ENCODE data around the gene SCP2.
"Not testable (repeated sequence)": the region's sequence is repeated elsewhere in the genome, so short reads cannot be mapped to it uniquely, and the experiment has no call there.

The SCP2 gene

DNA sequence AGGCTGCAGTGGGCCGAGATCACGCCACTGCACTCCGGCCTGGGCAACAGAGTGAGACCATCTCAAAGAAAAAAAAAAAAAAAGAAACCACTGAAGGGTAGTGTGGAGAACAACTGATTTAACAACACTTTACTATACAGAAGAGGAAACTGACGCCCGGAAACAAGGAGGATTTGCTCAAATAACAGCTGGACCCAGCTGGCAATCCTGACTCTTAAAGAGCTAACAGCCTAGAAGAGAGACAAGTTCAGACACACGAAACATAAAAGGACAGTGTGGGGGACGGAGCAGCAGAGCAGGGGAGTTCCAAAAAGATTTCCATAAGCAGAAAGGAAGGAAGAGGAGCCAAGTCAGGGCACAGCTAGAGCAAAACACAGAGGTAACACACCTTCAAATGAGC, 9.9 kb upstream of the SCP2 start:
- no peak for DNase-seq

DNA sequence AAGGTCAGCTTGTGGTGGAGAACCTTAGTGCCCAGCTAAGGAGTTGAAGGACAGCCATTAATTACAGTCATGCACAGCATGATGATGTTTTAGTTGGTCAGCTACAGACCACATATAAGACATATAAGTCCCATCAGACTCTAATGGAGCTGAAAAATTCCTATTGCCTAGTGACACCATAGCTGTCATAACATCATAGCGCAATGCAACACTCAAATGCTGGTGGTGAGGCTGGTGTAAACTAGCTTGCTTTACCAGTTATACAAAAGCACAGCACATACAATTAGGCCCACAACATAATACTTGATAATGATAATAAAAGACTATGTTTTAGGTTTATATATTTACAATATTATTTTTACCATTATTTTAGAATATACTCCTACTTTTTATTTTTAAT, 9.5 kb upstream of the SCP2 start:
- DNase-seq, result no peak

DNA sequence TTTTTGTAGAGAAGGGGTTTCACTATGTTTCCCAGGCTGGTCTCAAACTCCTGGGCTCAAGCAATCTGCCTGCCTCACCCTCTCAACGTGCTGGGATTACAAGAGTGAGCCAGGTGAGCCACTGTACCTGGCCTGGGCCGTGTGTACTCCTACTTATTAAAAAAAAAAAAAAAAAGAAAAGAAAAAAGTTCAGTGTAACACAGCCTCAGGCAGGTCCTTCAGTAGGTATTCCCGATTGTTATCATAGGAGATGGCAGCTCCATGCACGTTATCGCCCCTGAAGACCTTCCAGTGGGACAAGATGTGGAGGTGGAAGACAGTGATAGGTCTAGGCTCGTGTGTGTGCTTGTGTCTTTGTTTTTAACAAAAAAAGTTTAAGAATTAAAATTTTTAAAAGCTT, 8.9 kb upstream of the SCP2 start:
- DNase-seq, result no peak

DNA sequence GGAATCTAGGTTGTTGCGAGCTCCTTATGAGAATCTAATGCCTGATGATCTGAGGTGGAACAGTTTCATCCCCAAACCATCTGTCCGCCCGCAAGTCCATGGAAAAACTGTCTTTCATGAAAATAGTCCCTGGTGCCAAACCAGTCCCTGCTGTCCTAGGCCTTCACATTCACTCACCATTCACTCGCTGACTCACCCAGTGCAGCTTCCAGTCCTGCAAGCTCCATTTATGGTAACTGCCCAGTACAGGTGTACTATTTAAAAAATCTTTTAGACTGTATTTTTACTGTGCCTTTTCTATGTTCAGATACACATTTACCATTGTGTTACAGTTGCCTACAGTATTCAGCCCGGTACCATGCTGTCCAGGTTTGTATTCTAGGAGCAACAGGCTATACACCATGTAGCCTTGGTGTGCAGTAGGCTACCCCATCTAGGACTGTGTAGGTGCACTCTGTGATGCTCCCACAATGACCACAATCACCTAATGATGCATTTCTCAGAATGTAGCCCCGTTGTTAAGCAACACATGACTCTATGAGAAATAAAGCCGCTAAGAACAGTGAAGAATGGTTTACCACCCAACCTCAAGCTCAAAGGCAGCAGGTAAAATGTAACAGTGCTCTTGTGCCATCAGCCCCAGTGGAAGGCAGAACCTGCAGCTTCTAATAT, 7.9 kb upstream of the SCP2 start:
- no peak for DNase-seq

DNA sequence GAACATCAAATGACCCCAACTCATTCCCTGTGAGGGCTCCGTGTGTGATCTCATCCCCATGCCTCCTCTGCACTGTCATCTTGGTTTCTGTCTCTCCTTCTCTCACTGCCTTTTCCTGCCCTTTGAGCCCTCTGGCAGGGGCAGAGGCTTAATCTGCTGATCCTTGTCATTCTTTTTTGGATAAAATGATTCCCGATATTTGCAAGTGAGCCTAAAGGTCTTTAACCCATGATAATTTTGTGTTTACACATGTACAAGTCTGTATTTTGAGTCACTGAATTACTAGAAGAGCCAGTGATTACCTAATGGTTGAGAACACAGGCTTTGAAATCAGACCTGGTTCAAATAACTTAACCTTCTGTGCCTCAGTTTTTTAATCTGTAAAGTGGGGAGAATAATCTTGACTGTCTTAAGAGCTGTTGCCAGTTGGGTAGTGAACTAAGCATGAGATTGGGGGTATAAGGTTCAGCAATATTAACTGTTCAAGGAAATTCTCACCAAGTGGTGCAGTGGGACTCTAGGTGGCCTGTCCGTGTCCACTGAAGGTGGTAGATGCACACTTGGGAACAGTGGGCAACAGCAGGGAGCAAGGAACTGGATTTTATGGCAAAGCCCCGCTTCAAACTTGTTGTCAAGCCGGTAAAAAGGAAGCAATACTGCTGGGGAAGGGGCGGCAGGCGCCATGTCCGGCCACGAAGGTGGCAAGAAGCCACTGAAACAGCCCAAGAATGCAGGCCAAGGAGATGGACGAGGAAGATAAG, 7.2 kb upstream of the SCP2 start:
- DNase-seq, result no peak

DNA sequence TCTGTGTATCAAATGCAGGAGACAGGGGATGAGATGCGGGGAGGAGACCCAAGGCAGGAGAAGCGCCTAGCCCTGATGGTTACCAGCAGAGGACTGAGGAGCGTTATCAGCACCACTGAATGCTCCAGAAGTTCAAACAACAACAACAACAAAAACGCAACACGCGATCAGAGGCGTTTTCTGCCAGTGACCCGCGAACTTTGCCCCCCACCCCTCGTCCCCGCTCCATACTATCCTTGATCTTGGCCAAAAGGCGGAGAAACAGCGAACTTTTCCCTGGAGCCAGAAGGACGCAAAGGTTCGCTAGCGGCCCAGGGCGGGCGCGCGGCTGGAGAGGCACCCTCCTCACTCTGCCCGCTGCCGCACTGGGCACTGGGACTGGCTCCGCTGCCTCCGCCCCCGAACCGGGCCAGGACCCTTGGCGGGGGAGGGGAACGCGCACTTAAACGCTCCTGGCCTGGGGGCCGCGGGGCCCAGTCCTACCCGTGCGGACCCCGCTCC, 6.2 kb upstream of the SCP2 start:
- peak; percentile 35 for DNase-seq

DNA sequence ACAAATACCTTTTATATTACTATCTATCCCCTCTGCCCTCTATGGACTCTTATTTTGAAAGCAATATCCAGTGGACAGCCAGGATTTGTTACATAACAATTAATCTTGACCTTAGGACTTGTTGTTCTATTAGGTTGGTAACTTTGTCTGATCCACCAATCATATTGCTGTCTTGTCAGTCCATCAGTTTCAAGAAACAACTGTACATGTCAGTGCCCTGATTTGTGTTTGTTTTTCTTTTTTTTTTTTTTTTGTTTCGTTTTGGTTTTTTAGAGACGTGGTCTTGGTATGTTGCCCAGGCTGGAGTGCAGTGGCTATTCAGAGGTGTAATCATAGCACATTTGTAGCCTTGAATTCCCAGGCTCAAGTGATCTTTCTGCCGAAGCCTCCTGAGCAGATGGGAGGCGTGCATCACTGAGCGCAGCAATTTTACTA, 1.5 kb upstream of the SCP2 start:
- no peak for DNase-seq

DNA sequence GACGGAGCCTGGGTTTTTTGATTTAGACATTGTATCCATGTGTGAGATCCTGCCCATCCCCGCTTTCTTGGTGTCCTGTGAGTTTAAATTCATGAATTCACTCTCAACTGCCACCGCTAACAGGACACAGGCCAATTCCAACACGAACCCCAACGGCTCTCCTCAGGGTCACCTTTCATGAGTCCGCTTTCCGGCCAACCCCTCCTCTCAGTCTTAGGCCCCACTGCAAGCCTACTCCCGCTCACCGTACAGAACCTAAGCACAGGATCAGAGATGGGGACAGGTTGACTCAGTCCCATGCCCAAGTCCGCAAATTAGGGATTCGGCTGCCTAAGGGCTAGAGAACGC, 238 bp upstream of the SCP2 start:
- DNase-seq, result no peak

DNA sequence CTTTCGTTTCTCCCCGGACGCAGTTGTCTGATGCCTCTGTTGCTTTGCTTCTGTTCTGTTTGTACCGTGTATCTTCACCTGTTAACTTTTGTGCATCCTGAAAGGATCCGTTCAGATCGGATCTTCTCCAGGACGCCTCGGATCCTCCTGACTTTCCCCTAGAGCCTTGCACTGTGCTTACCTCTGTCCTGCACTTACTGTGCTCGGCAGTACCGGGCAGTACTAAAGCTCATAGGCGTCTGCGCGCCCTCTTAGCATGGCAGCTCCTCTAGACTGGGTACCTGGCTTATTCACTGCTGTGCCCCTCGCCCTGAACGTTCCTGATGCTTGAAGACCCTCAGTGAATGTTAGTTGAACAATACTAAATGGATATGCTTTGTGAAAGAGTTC, 934 bp downstream of the SCP2 start:
- DNase-seq, result no peak

DNA sequence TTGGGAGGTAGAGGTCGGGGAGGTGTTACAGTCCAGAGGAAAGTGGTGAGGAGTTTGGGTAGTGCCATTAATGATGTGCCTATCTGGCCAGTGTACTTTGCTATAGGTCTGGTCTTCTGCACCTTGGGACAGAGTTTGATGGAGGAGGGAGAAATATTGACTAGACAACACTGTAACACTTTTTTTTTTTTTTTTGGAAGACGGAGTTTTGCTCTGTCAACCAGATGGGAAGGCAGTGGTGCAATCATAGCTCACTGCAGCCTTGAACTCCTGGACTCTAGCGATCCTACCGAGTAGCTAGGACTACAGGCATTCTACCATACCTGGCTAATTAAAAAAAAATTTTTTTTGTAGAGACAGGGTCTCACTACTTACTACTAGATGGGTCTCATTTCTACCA, 1.9 kb downstream of the SCP2 start:
- no peak for DNase-seq

DNA sequence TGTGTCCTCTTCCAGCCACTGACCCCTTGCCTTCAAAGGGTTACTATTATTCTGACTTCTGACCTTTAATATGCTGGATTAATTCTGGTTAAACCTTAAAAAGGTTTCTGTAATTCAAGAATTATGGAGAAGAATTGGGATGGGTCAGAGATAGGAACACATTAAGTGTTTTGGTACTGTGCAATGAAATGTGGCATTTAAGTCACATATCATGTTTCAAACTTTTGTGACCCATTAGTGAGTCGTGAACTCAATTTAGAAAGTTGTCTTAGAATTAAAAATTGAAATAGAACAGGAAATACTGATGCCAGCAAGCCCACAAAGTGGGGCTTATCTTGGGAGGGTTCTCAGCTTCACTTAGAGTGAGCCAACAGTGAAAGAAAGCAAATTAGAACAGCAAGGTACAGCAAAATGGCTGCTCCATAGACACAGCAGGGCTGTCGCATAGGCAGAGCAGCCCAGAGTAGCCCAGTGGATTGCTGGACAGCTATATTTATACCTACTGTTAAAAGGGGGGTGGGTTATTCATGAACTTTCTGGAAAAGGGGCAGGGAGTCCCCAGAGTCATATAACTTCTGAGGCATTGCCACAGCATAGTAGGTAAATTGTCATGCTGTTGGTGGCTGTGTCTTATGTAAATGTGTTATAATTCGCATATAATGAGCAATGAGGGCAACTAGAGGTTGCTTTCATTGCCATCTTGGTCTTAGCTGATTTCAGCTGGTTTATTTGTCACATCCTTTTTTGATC, 10.5 kb downstream of the SCP2 start:
- DNase-seq, result no peak

DNA sequence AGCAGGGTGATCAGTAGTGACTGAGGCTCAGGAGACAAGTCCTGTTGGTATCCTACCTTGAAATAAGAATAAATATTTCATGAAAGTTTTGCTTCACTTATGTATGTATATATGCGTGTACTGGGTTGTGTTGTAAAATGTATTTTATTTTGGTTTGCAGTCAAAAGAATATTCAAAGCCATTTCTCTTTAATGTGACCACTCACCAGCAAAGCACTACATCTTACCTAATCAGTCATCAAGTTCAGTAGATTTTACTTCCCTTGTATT, 11.0 kb downstream of the SCP2 start:
- no peak for DNase-seq

DNA sequence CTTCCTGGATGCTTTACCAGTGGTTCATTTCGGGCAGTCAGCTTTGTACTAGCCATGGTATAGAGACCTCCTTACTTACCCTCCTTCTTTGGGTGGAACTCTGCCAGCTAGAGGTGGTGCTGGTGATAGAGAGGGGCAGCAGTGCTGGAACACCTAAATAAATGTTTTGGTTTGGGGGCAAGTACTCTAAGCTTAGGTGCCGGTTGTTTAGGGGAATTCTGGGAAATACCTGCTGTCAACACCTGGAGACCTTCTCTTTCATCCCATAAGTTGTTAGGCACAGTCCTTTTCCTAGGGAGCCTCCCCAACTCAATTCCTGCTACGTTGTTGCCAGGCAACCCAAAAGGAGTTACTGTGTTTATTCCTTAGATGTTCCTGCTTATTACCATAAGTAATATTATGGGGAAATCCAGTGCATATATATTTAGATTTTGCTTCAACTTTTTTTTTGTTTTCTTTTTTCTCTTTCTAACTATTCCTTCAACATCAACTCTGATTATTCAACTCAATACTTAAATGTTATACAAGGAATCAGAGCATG, 16.9 kb downstream of the SCP2 start:
- DNase-seq, result no peak

DNA sequence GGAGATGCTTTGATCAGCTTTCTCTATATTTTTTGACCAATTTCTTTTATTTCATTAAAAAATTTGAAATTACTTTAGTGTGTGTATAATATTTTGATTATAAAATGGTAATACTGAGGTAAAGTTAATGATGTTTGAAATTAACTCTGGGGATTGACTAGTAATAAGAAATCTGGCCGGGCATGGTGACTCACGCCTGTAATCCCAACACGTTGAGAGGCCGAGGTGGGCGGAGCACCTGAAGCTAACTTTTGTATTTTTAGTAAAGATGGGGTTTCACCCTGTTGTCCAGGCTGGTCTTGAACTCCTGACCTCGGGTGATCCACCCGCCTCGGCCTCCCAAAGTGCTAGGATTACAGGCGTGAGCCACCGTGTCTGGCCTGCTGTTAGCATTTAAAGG, 17.5 kb downstream of the SCP2 start:
- no peak for DNase-seq

DNA sequence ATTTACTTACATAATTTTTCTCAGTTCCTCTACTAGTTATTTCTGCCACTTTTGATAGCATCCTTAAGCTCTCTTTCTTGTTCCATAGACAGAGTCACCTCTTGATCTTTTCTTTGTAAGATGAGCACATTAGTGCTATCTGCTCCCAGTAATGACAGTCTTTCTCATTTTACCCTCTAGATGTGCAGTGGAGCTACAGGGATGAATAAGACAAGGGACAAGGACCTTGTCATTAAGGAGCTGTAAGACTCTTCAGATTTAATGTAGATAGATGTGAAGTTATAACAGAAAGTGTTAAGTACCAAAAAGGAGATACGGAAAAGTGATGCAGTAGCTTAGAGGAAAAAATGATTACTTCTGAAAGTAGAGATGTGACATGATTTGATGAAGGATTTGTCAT, 20.4 kb downstream of the SCP2 start:
- no peak for DNase-seq

DNA sequence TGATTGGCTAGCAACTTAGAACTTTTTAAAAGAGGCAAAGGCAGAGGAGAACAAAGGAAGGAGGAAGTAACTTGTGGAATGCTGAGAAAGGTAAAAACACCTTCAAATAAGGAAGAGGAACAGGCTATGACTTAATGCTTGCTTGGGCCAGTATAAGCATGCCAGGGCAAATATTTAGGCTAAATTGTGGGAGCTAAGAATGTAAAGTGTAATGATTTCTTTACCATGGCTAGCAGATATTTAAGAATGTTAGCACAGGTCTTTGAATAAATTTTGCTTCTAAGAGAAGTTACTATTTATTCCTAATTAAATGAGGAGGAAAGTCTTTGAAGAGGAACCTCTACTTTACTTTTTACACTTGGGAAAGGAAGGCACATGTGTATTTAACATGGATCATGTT, 22.5 kb downstream of the SCP2 start:
- DNase-seq, result not testable (repeated sequence)

DNA sequence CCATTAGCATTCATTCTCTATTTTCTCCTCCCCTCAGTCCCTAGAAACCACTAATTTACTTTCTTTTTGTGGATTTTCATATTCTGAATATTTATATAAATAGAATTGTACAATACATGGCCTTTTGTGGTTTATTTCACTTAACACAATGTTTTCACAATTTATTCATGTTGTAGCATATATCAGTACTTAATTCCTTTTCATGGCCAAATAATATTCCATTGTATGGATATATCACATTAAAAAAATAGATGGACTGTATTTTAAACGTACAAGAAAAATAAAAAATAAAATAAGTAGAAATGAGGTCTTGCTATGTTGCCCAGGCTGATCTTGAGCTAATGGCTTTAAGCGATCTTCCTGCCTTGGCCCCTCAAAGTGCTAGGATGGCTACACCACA, 25.0 kb downstream of the SCP2 start:
- DNase-seq, result no peak

DNA sequence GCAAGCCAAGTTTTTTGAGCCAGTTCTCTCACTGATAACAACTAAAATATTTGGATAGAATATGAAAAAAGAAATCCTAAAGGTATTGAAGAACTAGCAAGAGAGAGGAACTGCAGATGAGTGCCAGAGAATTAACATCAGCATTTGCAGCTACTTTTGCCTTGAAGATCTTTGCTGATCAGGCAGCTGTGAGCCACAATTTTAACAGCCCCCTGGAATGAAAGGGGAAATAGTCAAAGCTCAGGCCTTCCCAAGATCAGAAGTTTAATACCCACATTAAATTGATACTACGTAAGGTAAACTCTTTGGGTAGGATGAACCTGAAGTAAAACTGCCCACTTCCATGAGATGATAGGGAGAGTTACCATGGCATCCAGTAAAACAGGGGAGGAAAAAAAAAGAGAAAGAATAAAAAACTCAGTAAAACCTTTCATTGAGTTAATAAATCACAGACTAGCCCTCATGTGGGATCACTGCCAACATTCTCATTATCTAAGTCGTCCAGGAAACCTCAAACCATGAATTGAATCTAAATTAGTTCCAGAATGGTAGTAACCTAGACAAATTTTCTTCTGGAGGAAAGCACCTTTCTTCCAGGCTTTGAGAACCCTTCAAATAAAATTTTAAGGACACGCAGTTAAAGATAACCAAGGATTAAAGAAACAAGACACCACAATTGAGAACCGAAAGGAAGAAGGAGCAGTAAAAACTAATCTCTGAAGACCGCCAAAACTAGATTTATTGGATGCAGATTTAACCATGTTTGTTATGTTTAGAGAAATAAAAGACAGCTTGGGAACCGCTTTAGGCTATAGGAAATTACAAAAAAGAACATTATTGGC, 28.3 kb downstream of the SCP2 start:
- DNase-seq, result peak; percentile 83

DNA sequence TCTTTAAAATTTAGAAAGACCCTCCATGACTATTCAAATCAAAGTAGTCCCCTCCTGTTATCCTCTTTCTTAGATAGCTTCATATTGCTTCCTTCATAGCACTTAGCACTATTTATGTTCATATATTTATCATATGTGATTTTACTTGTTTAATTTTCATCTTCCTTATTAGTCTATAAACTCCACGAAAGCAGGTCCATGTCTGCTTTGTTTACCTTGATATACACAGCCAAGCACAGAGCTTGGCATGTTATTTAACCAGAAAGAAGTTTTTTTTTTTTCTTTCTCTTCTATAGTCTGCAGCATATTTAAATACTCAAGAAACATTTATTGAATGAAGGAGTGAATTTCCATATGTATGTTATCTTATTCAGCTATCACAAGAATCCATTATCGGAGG, 36.0 kb downstream of the SCP2 start:
- no peak for DNase-seq

DNA sequence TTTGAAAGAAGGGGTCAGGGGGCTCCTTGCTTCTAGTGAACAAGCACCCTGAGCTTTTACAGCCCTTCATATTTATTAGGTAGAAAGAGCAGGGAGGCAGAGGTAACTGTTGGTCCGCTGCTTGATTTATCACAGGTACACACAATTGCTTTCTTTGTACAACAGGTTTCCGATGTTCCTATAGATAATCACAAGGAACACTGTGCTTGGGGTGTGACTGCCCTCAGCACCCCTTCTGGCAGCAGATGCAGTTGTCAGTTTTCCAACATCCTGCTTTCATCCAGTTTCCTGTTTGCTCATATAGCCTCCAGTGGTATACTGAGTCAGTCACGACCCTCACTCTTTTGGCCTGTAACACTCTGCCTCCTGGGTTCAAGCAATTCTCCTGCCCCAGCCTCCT, 40.6 kb downstream of the SCP2 start:
- peak; percentile 2 for DNase-seq

DNA sequence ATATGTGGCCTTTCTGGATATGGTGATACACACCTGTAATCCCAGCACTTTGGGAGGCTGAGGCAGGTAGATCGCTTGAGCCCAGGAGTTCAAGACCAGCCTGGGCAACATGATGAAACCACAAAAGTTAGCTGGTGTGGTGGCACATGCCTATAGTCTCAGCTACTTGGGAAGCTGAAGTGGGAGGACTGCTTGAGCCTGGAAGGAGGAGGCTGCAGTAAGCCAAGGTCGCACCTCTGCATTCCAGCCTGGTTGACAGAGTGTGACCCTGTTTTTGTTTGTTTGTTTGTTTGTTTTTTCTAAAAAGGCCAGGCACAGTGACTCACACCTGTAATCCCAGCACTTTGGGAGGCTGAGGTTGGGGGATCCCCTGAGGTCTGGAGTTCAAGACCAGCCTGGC, 42.2 kb downstream of the SCP2 start:
- DNase-seq, result not testable (repeated sequence)

DNA sequence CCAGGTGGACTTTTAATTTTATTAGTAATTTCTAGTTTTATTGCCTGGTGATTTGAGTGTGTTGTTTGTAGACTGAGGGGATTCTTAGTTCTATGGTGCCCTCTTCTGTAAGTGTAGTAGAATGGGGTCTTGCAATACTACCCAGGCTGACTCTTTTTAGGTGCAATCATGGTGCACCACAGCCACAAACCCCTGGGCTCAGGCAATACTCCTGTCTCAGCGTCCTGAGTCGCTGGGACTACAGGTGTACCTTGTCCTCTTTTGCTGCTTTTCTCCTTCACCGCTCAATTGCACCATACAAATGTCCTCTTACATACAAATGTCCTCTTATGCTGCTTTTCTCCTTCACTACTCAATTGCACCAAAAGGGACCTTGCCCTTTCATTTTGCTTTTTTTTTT, 43.1 kb downstream of the SCP2 start:
- peak; percentile 10 for DNase-seq

DNA sequence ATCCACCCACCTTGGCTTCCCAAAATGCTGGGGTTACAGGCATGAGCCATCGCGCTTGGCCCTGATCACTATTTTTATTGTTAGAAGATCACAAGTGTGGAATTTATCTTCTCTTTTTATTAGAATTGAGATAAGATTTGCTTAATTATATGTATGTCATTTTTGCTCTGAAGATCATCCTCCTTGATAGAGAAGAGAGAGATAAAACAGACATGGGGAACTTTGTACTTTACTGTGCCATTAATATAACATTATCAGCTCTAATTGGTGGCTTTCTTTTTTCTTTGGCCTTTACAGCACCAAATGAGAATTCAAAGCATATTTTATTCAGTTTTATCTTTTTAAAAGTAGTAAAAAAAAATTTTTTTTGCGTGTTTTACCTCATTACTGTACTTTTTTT, 46.8 kb downstream of the SCP2 start:
- no peak for DNase-seq
